Measurements from ENCODE around the gene S100Z. TPM values are rescaled to one million over a fixed set of nuclear protein-coding genes. Genes with fewer than 3 reads are reported as not detected.

Gene S100Z
- total RNA-seq, 1 donor from 2014 or later = not detected

- no peak overlapping the region for H3K4me3 ChIP-seq (ENCODE audit: low read depth, low read length)
- no peak for TF ChIP-seq CTCF (IDR thresholded peaks at IDR 0.05; ENCODE audit: insufficient read depth, low read length, severe bottlenecking)
- no peaks in the 10 kb centered on the region for H3K27me3 ChIP-seq (ENCODE audit: control insufficient read depth, insufficient read depth, low read length)
- FAIRE-seq = no peak
- no peaks in the 10 kb centered on the region for H3K36me3 ChIP-seq (ENCODE audit: control insufficient read depth, insufficient read depth, low read length)
- DNase-seq (ENCODE audit: low read depth) = no peak
Observed at GRCh38 chr5:76930083-76930482, 80.3 kb downstream of the S100Z start.

- no peak for FAIRE-seq
- no peaks in the 10 kb centered on the region for H3K27me3 ChIP-seq (ENCODE audit: control insufficient read depth, insufficient read depth, low read length)
- no peak overlapping the region for H3K4me3 ChIP-seq (ENCODE audit: low read depth, low read length)
Observed at GRCh38 chr5:76938177-76938576, 88.4 kb downstream of the S100Z start.

DNA sequence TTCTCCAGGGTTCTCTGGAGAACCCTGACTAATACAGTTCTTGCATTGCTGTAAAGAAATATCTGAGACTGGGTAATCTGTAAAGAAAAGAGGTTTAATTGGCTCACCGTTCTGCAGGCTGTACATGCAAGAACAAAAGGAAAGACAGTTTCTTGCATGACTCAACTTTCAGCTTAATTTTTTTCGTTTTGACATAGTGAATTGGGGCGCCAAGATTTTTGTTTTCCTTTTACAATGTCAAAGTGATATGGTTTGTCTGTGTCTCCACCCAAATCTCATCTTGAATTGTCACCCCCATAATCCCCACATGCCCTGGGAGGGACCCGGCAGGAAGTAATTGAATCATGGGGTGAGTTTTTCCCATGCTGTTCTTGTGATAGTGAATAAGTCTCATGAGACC is 91.2 kb downstream of the S100Z start:
- FAIRE-seq (no peak), DNase-seq (ENCODE audit: low read depth) (no peak)
- no peaks in the 10 kb centered on the region for H3K36me3 ChIP-seq (ENCODE audit: control insufficient read depth, insufficient read depth, low read length)

More at GRCh38 chr5:76938177-76938576, 88.4 kb downstream of the S100Z start:
- H3K36me3 ChIP-seq (ENCODE audit: control insufficient read depth, insufficient read depth, low read length) = no peaks in the 10 kb centered on the region
- DNase-seq (ENCODE audit: low read depth) = no peak
- no peak for TF ChIP-seq CTCF (IDR thresholded peaks at IDR 0.05; ENCODE audit: insufficient read depth, low read length, severe bottlenecking)

GRCh38 chr5:76941442-76941841 is 91.6 kb downstream of the S100Z start:
- FAIRE-seq (no peak), DNase-seq (ENCODE audit: low read depth) (no peak)
- no peak overlapping the region for H3K4me3 ChIP-seq (ENCODE audit: low read depth, low read length)
- no peaks in the 10 kb centered on the region for H3K27me3 ChIP-seq (ENCODE audit: control insufficient read depth, insufficient read depth, low read length)
- H3K36me3 ChIP-seq (ENCODE audit: control insufficient read depth, insufficient read depth, low read length) = no peaks in the 10 kb centered on the region
- TF ChIP-seq CTCF (IDR thresholded peaks at IDR 0.05; ENCODE audit: insufficient read depth, low read length, severe bottlenecking) = no peak

More for the DNA sequence above, 91.2 kb downstream of the S100Z start:
- no peak for TF ChIP-seq CTCF (IDR thresholded peaks at IDR 0.05; ENCODE audit: insufficient read depth, low read length, severe bottlenecking)
- H3K27me3 ChIP-seq (ENCODE audit: control insufficient read depth, insufficient read depth, low read length) = no peaks in the 10 kb centered on the region
- H3K4me3 ChIP-seq (ENCODE audit: low read depth, low read length) = no peak overlapping the region

GRCh38 chr5:76942581-76942980 is 92.8 kb downstream of the S100Z start:
- Histone ChIP-seq H3K36me3 (ENCODE audit: control insufficient read depth, insufficient read depth, low read length) (no peaks in the 10 kb centered on the region), H3K27me3 (ENCODE audit: control insufficient read depth, insufficient read depth, low read length) (no peaks in the 10 kb centered on the region), H3K4me3 (ENCODE audit: low read depth, low read length) (no peak overlapping the region)
- no peak for TF ChIP-seq CTCF (IDR thresholded peaks at IDR 0.05; ENCODE audit: insufficient read depth, low read length, severe bottlenecking)
- FAIRE-seq (no peak), DNase-seq (ENCODE audit: low read depth) (peak; percentile 32)

GRCh38 chr5:76943006-76943405 is 93.2 kb downstream of the S100Z start:
- FAIRE-seq = no peak
- no peaks in the 10 kb centered on the region for H3K36me3 ChIP-seq (ENCODE audit: control insufficient read depth, insufficient read depth, low read length)

More at GRCh38 chr5:76943006-76943405, 93.2 kb downstream of the S100Z start:
- no peak for TF ChIP-seq CTCF (IDR thresholded peaks at IDR 0.05; ENCODE audit: insufficient read depth, low read length, severe bottlenecking)
- no peak for DNase-seq (ENCODE audit: low read depth)
- Histone ChIP-seq H3K27me3 (ENCODE audit: control insufficient read depth, insufficient read depth, low read length) (no peaks in the 10 kb centered on the region), H3K4me3 (ENCODE audit: low read depth, low read length) (no peak overlapping the region)
